GM12878 (cell line): Measurements from ENCODE around the gene DNASE1L1. TPM values are rescaled to one million over a fixed set of nuclear protein-coding genes. Genes with fewer than 3 reads are reported as not detected.
A peak's percentile ranks its signal among the peaks of the same experiment; 100 is the strongest.

Experiments
- BMI1 ChIP-seq: fragments of 450-650 bp; IDR thresholded peaks from 2 replicates; pipeline ENCODE4 v1.6.1; 2016; ENCODE audit warnings: mild to moderate bottlenecking, moderate library complexity, borderline replicate concordance
- CREB1 ChIP-seq: IDR thresholded peaks from 2 replicates; pipeline ENCODE4 v1.6.1; 2012; ENCODE audit warnings: low read depth, mild to moderate bottlenecking, inconsistent platforms
- HDAC6 ChIP-seq: fragments of 200-600 bp; sonication (generic); IDR thresholded peaks from one replicate; pipeline ENCODE4 v1.8.0; 2017; ENCODE audit warnings: antibody characterized with exemption; ENCODE audit not compliant: unreplicated experiment
- MEF2A ChIP-seq: IDR thresholded peaks from 2 replicates; pipeline ENCODE4 v1.6.1; 2011; ENCODE audit warnings: low read depth, mild to moderate bottlenecking, low read length, moderate library complexity; ENCODE audit not compliant: insufficient read depth
- MEF2B ChIP-seq: fragments of 450-650 bp; IDR thresholded peaks from 2 replicates; pipeline ENCODE4 v1.6.1; 2018; ENCODE audit warnings: mild to moderate bottlenecking, moderate library complexity; ENCODE audit not compliant: partially characterized antibody, poor library complexity, severe bottlenecking
- NR2F1 ChIP-seq: fragments of 450-650 bp; conservative IDR thresholded peaks from 2 replicates; pipeline ENCODE4 v1.6.1; 2017; ENCODE audit warnings: mild to moderate bottlenecking
- RCOR1 ChIP-seq: conservative IDR thresholded peaks from 2 replicates; pipeline ENCODE4 v1.6.1; 2012; ENCODE audit warnings: low read depth, low read length, improper control_type of control experiment
- SMAD1 ChIP-seq: fragments of 450-650 bp; IDR thresholded peaks from 2 replicates; pipeline ENCODE4 v1.6.1; 2018; ENCODE audit warnings: mild to moderate bottlenecking, low read depth; ENCODE audit not compliant: partially characterized antibody
- ZBED1 ChIP-seq: IDR thresholded peaks from 2 replicates; pipeline ENCODE4 v1.6.1; 2016; ENCODE audit warnings: borderline replicate concordance
- ZNF274 ChIP-seq: IDR thresholded peaks from one replicate; pipeline ENCODE4 v1.8.0; 2011; ENCODE audit not compliant: insufficient read length, insufficient read depth
- ZNF622 ChIP-seq: fragments of 450-650 bp; IDR thresholded peaks from 2 replicates; pipeline ENCODE4 v1.6.1; 2017; ENCODE audit warnings: mild to moderate bottlenecking, inconsistent platforms
- polyA plus RNA-seq, 11 experiments: library from polyadenylated mRNA; depleted of rRNA in 4 of 11; unstranded in 6 of 11; stranded (reverse) in 5 of 11; fragments of >200 nt; fragmentation: Nextera tagmentation in 4 of 11; fragmentation: Illumina TruSeq in 1 of 11; extraction: Ambion mirVana in 4 of 11; extraction: Trizol in 1 of 11; gene quantifications; 1 replicate in 1 of 11; 2 replicates in 10 of 11; pipeline versions ENCODE4 v1.2.1 to v1.2.3, GENCODE V29; 2011 to 2016; ENCODE audit warnings: inconsistent platforms in 2 of 11, missing spikeins in 2 of 11, low read depth in 1 of 11
- total RNA-seq, 4 experiments: library from RNA; depleted of rRNA in 3 of 4; stranded (reverse); fragments of >200 nt in 3 of 4; fragmentation: Illumina TruSeq in 1 of 4; extraction: Trizol in 1 of 4; gene quantifications; 2 replicates each; pipeline versions ENCODE4 v1.2.1 to v1.2.3, GENCODE V29; 2013 to 2021
- TF ChIP-seq, protein P1 (sequence below): fragments of 450-650 bp; formaldehyde crosslinking; IDR thresholded peaks from 2 replicates; pipeline ENCODE4 v1.4.0; 2020; ENCODE audit warnings: mild to moderate bottlenecking, moderate library complexity
- TF ChIP-seq, protein P2 (sequence below): fragments of 150-350 bp; IDR thresholded peaks from 2 replicates; pipeline ENCODE4 v1.6.1; 2016; ENCODE audit warnings: low read depth, low read length
- TF ChIP-seq, protein P3 (sequence below), 3 experiments: IDR thresholded peaks in 2 of 3; conservative IDR thresholded peaks in 1 of 3; 2 replicates each; pipeline ENCODE4 v1.5.1; 2011; ENCODE audit warnings: low read depth in 3 of 3, low read length in 3 of 3, mild to moderate bottlenecking in 3 of 3, control low read depth in 2 of 3, moderate library complexity in 2 of 3, inconsistent platforms in 1 of 3, mixed read lengths in 1 of 3; ENCODE audit not compliant: control insufficient read depth in 2 of 3, insufficient read depth in 1 of 3; ENCODE audit errors: extremely low read depth in 1 of 3
- TF ChIP-seq, protein P4 (sequence below): fragments of 450-650 bp; IDR thresholded peaks from 2 replicates; pipeline ENCODE4 v1.6.1; 2017; ENCODE audit warnings: mild to moderate bottlenecking, moderate library complexity

The DNASE1L1 gene
- total and polyA plus RNA-seq, 10 of the 15 experiments (the other 5 are each of a cell fraction or from before 2014, with no cell fraction given) = 0.60 to 22.7 (median 6.8) TPM

DNA sequence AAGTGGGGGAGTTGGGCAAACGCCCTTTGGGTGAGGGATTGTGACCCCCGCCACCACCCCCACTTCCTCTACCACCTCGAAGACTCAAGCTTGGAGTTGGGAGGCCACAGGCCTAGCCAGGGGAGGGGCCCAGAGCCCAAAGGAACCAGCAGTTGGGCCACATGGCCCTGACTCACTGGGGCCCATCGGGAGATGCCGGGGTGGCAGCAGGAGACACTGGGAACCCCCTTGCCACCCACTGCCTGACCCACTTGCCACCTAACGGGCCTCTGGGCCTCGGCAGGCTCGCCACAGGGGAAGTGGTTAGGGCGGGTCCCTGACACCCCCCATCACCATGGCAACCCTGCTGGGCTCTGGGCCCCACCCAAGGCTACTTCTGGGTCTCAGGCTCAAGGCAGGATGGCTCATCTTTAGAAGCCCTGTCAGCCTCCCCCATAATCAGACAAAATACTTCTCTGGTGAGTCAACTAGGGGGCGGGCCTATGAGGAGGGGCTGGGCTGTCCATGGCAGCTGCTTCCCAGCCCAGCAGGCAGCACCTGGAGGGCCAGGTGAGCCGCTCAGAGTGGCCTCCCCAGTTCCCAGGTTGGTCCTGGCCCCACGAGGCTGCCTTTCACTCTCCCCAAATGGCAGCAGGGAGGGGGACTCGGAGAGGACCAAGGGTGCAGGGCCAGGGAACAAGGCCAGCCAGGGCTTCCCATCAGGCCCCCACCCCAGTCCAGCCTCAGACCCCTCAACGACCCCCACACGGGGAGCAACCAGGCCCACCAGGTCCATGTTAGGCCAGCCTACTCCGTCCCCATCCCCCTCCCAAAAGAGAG is 40.2 kb downstream of the DNASE1L1 start (continued):
- TF ChIP-seq, protein P1, sequence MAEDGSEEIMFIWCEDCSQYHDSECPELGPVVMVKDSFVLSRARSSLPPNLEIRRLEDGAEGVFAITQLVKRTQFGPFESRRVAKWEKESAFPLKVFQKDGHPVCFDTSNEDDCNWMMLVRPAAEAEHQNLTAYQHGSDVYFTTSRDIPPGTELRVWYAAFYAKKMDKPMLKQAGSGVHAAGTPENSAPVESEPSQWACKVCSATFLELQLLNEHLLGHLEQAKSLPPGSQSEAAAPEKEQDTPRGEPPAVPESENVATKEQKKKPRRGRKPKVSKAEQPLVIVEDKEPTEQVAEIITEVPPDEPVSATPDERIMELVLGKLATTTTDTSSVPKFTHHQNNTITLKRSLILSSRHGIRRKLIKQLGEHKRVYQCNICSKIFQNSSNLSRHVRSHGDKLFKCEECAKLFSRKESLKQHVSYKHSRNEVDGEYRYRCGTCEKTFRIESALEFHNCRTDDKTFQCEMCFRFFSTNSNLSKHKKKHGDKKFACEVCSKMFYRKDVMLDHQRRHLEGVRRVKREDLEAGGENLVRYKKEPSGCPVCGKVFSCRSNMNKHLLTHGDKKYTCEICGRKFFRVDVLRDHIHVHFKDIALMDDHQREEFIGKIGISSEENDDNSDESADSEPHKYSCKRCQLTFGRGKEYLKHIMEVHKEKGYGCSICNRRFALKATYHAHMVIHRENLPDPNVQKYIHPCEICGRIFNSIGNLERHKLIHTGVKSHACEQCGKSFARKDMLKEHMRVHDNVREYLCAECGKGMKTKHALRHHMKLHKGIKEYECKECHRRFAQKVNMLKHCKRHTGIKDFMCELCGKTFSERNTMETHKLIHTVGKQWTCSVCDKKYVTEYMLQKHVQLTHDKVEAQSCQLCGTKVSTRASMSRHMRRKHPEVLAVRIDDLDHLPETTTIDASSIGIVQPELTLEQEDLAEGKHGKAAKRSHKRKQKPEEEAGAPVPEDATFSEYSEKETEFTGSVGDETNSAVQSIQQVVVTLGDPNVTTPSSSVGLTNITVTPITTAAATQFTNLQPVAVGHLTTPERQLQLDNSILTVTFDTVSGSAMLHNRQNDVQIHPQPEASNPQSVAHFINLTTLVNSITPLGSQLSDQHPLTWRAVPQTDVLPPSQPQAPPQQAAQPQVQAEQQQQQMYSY (CRISPR knock-in tag) = no peak
- TF ChIP-seq RCOR1 = no peak
- TF ChIP-seq ZNF274 = no peak
- no peak for TF ChIP-seq SMAD1
- peak; percentile 77 for TF ChIP-seq NR2F1
- no peak for TF ChIP-seq ZNF622
- TF ChIP-seq BMI1 = peak; percentile 93
- TF ChIP-seq, protein P2, sequence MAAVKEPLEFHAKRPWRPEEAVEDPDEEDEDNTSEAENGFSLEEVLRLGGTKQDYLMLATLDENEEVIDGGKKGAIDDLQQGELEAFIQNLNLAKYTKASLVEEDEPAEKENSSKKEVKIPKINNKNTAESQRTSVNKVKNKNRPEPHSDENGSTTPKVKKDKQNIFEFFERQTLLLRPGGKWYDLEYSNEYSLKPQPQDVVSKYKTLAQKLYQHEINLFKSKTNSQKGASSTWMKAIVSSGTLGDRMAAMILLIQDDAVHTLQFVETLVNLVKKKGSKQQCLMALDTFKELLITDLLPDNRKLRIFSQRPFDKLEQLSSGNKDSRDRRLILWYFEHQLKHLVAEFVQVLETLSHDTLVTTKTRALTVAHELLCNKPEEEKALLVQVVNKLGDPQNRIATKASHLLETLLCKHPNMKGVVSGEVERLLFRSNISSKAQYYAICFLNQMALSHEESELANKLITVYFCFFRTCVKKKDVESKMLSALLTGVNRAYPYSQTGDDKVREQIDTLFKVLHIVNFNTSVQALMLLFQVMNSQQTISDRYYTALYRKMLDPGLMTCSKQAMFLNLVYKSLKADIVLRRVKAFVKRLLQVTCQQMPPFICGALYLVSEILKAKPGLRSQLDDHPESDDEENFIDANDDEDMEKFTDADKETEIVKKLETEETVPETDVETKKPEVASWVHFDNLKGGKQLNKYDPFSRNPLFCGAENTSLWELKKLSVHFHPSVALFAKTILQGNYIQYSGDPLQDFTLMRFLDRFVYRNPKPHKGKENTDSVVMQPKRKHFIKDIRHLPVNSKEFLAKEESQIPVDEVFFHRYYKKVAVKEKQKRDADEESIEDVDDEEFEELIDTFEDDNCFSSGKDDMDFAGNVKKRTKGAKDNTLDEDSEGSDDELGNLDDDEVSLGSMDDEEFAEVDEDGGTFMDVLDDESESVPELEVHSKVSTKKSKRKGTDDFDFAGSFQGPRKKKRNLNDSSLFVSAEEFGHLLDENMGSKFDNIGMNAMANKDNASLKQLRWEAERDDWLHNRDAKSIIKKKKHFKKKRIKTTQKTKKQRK = no peak
- TF ChIP-seq MEF2A = no peak
- no peak for TF ChIP-seq ZBED1
- no peak for TF ChIP-seq HDAC6
- TF ChIP-seq, protein P3, sequence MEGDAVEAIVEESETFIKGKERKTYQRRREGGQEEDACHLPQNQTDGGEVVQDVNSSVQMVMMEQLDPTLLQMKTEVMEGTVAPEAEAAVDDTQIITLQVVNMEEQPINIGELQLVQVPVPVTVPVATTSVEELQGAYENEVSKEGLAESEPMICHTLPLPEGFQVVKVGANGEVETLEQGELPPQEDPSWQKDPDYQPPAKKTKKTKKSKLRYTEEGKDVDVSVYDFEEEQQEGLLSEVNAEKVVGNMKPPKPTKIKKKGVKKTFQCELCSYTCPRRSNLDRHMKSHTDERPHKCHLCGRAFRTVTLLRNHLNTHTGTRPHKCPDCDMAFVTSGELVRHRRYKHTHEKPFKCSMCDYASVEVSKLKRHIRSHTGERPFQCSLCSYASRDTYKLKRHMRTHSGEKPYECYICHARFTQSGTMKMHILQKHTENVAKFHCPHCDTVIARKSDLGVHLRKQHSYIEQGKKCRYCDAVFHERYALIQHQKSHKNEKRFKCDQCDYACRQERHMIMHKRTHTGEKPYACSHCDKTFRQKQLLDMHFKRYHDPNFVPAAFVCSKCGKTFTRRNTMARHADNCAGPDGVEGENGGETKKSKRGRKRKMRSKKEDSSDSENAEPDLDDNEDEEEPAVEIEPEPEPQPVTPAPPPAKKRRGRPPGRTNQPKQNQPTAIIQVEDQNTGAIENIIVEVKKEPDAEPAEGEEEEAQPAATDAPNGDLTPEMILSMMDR (IDR thresholded peaks at IDR 0.05 in 2 of 3, conservative IDR thresholded peaks at IDR 0.05 in 1 of 3; ENCODE audit: control insufficient read depth in 2 of 3, extremely low read depth in 1 of 3, insufficient read depth in 1 of 3, low read depth in 3 of 3, low read length in 3 of 3) = no peak
- 0 out of 2 replicates have a peak, but pooled peaks have one; percentile 16 for TF ChIP-seq CREB1
- TF ChIP-seq MEF2B = peak; percentile 27
- TF ChIP-seq, protein P4, sequence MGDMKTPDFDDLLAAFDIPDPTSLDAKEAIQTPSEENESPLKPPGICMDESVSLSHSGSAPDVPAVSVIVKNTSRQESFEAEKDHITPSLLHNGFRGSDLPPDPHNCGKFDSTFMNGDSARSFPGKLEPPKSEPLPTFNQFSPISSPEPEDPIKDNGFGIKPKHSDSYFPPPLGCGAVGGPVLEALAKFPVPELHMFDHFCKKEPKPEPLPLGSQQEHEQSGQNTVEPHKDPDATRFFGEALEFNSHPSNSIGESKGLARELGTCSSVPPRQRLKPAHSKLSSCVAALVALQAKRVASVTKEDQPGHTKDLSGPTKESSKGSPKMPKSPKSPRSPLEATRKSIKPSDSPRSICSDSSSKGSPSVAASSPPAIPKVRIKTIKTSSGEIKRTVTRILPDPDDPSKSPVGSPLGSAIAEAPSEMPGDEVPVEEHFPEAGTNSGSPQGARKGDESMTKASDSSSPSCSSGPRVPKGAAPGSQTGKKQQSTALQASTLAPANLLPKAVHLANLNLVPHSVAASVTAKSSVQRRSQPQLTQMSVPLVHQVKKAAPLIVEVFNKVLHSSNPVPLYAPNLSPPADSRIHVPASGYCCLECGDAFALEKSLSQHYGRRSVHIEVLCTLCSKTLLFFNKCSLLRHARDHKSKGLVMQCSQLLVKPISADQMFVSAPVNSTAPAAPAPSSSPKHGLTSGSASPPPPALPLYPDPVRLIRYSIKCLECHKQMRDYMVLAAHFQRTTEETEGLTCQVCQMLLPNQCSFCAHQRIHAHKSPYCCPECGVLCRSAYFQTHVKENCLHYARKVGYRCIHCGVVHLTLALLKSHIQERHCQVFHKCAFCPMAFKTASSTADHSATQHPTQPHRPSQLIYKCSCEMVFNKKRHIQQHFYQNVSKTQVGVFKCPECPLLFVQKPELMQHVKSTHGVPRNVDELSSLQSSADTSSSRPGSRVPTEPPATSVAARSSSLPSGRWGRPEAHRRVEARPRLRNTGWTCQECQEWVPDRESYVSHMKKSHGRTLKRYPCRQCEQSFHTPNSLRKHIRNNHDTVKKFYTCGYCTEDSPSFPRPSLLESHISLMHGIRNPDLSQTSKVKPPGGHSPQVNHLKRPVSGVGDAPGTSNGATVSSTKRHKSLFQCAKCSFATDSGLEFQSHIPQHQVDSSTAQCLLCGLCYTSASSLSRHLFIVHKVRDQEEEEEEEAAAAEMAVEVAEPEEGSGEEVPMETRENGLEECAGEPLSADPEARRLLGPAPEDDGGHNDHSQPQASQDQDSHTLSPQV = no peak
